HG03558 (cell line): ENCODE data around the gene RAP2A.

Experiments used
- ATAC-seq: cut with Tn5 transposase; IDR thresholded peaks from one replicate; pipeline ENCODE4 v1.9.1; 2021; ENCODE audit warnings: moderate number of reproducible peaks; ENCODE audit not compliant: unreplicated experiment; ENCODE audit errors: extremely low read depth

RAP2A gene

DNA sequence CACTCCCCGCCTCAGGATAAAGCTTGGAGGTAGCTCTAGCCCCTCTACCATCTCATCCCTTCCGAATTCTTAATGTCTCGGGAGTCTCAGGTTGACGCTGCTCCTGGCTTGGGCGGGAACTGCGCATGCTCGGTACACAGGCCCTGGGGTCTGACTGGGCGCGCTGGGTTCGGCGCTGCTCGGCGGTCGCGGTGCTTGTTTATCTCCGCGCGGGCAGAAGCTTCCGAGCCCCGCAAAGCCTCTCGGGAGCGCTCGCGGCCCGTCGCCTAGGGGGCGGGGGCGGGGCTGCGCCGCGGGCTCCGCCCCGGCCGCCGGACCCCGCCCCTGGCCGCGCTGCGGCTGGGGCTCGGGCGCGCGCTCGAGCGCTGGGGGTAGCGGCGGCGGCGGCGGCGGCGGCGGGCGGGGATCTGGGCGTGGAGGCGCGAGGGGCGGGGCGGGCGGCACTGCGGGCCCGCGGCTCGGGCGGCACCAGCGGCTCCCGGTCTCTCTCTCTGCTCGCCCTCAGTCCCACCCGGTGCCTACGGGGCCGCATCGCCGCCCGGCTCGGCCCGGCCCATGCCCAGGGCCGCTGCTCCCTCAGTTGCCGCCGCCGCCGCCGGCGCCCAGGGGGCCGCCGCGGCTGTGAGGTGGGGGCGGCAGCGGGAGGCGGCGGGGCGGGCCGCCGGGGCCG, at the start of gene RAP2A:
RAP2A (plus strand) TSS at position 443 of the 670 bp plus-strand sequence. CDS start 302 bp downstream, outside the sequence.
- ATAC-seq: peak; percentile 21

DNA sequence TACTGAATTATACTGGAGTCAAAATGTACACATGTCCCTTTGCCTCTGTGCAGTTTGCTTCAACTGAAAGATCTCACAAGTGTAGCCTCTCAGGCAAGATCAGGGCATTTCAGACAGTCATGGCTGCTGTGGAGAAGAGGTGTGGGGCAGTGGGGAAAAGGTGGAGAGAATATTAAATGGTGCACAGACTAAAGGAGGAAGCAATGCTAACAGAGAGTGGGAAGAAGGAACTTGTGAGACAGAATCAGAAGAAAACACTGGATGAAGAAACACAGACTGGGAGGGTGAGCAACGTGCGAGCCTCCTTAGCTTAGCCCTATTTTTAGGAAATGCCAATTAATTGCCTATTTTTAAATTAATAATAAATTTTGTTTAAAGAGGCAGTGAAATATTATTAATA, 49.6 kb upstream of the RAP2A start:
- no peak for ATAC-seq

DNA sequence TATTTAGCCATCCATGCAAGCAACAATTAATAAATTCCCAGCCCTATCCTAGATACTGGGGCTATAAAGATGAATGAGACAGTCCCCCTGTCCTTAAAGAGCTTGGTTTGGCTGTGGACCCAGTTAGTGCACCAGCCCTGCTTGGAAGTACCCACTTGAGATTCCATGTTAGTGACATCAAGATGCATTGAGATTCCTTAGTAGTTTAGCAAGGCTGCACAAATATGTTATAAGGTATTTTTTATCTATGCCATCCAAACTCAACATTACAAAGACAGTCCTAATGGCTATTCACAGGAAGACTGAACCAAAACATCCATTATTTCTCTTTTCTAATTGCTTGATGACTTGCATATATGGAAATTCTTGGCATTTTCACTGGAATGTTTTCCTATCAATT, 48.8 kb upstream of the RAP2A start:
- ATAC-seq: no peak

DNA sequence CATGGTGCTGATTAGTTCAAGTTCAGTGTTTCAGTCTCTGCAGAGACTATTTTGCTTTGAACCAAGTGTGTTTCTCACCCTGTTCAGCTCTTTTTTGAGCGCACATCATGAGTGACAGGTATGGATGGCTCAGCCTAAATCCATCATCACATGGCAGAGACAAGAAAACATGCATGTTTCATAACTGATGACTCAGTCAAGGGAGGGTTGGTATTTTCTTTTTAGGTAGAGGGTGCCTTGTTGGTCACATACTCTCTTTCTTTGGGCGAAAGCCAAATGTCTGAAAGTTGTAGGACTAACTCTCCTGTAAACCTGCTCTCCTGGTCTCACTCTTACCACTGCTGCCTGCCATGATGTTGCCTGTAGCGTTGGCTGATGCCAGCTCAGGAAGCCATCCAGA, 48.1 kb upstream of the RAP2A start:
- ATAC-seq: no peak

DNA sequence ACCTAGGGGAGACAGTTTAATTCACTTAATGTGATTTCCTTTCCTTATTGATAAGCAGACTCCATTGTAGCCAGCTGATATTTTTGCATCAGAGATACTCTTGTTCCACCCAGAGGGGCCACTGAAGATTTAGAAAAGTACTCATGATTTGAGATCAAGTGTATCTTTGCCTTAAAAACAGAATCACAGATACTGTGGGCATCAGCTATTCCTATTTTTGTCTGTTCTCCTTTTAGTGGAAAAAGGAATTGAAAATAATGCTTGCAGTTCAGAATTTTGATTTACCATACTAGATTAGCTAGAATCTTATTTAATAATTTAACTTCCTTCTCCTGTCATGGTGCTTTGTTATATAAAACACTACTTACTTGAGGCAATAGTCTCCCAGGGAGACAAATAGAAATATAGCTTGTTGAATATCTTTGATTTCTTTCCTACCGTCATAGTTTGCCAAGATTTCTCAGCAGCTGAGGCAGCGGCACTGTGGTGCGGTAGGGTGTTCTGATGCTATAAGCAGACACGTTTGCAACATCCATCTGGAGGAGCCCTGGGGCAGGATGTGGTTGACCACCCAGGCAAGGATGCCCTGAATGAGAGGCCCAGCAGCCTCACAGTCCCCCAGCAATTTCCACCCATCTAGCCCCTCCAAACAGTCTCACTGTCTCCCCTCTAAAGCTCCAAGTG, 47.0 kb upstream of the RAP2A start:
- ATAC-seq: no peak

DNA sequence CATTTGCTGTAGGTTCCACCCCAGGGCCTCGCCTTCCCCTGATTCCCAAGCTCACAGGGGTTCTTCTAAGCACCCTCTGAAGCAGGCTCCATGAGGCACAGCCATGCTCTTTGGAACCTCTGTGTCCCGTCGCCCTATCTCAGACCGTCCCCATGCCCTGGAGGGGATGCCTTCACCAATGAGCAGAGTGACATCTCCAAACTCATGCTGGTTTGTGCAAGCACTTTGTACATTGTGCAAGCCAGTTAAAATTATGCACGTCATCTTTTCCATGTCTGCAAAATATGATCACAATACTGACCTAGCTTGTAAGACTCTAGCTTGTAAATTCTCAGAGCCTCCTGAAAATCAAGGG, 46.5 kb upstream of the RAP2A start:
- no peak for ATAC-seq

DNA sequence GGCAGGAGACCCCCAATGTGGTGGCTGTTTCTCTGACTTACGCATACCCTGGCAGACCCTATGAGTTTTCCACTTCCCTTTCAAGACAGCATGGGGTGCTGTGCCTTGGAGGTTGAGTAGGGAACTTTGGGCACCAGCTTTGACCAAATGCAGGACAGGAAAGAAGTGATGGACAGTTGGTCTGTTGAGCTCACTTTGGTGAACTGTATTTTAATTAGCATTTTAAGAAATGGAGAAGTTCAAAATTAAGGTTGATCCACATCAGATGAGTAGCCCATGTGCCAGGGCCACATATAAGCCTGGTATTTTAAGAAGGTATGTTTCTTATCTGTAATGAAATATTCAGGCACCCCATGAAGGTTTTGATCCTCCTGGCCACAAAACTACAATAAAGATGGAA, 46.1 kb upstream of the RAP2A start:
- no peak for ATAC-seq

DNA sequence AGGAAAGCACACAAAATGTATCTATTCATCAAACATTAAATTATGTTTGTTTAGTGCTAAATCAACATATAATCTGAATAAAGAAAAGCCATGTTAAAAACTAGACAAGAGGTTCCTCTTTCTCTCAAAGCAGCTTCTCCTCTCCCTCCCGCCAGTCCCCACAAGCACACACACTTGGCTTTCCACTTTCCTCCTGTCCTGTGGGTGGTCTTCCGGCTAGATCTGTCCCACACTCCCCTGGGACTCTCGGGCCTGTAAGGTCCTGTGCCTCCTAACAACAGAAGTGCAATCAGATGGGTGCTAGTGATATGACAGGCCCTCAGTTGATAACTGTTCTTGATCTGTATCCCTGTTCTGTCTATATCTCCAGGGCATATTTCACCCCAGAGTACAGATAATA, 45.6 kb upstream of the RAP2A start:
- ATAC-seq: no peak

DNA sequence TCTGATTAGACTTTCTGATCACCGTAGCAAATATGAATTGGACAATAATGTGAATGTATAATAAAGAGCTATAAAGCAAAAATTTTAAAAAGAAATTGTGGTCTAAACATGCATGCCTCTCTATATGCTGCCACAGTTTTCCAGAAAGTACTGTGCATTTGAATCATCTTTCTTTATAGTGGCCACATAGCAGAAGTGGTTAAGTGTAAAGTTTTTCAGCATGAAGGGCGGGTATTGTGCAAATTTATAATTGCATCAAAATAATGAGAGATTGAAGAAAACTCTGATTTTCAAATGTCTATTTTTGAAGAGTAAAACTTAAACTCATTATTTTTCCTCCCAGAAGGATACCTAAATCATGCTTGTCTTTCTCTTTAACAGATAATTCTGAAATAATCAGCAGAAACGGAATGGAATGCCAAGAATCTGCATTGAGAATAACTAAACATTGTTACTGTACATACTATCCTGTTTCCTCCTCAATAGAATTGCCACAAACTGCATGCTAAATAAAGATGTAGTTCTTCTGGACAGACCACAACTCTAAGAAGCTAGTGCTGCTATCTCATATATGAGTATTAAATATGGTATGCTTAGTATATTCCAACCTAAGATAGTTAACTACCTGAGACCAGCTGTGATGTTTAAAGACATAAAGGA, 42.9 kb upstream of the RAP2A start:
- ATAC-seq: no peak

DNA sequence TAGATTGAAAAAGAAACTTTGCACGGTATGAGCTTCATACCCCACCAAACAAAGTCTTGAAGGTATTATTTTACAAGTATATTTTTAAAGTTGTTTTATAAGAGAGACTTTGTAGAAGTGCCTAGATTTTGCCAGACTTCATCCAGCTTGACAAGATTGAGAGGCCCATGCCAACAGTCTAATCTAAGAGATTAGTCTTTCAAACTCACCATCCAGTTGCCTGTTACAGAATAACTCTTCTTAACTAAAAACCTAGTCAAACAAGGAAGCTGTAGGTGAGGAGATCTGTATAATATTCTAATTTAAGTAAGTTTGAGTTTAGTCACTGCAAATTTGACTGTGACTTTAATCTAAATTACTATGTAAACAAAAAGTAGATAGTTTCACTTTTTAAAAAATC, 41.9 kb upstream of the RAP2A start:
- ATAC-seq: no peak

DNA sequence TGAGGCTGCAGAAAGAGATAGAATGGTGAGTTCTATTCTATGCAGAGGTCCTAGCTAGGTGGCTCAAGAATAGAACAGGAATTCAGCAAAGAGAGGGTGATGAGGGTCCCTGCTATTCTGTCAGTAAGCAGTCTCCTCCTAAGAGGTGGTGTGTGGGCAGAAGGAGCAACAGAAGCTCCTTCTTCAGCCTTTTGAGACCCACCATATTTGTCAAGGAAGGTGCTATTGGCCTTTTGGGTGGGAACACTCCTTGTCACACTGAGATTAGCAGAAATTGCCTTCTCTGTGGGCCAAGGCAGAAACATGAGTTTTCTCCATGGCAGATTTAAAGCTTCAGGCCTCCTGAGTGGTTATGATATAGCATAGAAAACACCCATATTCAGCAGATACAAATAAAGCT, 39.4 kb upstream of the RAP2A start:
- no peak for ATAC-seq

DNA sequence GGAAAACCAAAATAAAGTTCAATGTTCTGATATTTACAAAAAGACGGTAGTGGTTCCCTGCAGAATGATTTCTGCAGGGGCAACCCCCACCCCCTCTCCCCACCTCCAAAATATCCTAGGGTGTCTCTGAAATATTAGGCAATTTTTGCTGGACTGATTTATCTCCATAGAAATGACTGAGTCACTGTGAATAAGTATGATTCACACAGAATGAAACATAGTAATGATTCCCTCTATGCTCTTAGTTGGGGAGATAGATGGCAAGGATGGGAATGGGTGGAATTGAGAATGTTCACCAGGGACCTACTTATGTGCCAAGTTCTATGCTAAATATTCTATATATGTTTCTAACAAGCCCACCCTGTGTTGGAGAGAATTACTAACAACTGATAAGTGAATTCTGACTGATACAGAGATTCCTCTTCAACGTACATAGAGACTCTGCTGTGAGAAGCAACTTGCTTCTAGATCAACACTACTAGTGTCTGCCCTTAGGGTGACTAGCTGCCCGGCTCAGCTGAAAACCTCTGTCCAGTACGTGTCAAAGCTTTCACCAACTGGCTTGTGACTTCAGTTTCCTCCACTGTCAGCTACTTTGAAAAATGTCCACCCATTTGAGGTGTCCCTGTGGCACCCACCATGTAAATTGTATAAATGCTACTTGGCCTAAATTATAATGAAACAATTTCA, 38.4 kb upstream of the RAP2A start:
- no peak for ATAC-seq

DNA sequence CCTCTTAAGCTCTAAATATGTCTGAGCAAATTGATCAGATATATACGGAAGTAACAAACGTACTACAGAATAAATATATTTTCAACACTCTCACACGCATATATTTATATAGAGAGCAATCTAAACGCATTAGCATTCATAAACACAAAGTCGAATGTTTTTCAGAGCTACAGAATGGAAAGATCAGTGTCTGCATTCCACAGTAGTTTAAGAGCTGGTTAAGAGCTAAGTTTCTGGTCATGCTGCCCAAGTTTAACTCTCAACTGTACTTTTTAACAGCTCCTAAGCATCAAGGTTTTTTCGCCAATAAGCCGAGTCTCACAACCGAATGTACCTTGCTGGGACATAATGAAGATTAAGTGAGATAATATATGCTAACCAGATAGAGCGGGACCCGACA, 36.7 kb upstream of the RAP2A start:
- no peak for ATAC-seq

DNA sequence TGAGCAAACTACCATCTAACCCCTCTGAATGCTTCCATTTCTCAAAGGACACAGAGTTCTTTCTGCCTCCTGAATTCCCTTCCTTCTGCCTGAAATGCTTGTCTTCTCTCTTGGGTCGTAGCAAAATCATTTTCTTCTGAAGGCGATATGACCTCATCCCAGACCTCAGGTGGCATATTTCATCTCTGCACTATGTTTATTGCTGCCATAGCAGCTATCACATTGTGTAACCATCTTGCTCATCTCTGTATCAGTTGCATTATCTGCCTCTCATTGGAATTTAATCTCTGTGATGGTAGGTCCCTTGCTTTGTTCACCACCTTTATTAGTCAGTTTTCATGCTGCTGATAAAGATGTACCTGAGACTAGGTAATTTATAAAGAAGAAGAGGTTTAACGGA, 32.5 kb upstream of the RAP2A start:
- ATAC-seq: no peak

DNA sequence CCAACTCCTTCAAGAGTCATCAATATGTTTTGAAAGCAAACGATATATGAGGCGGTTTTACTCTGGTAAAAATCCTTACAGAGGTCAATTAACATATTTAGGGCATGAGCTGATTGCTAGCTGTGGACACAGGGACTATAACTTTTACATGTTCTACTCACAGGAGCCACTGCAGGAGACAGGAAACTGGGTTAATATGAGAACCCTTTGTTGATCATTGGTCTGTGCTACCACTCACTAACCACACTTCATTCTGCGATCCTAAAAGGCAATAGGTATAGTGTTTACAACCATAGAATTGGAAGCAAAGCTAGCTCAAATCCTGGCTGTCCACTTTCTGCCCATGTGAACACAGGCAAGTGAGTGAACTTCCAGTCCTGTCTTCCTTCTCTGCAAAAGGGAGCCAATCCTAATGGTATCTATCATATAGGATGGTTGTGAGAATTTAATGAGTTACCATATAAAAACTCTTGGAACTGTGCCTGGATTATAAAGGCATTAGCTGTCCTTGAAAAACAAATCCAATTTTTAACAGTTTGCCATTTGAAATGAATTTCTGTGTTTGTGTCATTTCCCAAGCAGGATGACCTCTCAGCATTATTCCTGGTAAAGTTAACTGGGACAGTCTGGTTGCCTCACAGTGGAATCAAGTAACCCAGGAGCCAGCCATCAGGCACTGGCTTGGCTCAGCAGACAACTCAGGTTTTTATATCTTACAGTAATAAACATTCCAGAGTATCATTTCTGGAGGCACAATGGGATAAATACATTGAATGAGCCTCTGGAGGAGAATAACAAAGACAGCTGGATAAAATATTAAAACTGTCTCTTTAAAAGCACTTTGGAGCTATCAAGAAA, 29.8 kb upstream of the RAP2A start:
- ATAC-seq: no peak

DNA sequence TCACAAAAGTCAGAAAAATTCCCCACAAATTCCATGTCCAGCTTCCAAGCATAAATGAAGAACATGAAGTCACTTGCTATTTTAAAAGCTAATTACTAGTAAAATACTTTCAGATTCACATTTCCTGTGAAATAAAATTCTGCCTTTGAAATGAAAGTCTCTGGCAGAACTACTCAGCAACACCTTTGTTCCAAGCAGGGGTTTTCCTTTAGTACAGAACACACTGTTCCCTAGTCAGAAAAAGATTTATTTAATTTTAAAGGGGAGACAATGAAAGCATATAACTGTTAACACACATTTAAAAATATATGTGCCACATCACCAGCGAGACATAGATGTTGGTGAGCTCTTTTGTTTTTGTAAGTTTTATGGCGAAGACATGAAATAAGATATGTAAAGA, 26.4 kb upstream of the RAP2A start:
- ATAC-seq: no peak

DNA sequence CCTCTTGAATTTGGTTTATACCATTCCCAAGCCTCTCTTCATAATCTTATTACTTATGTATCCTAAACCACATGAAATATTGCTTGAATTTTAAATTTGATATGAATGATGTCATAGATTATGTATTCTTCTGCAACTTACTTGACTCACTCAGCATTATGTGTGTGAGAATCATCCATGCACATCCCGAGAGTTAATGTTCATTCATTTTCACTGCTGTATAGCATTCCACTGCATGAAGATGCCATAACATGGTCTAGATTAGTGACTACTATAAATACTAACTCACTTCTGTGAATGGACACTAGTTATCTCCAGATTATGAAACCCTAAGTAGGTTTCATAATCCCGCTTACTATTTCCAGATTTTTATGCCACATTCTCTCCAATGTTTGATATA, 25.0 kb upstream of the RAP2A start:
- ATAC-seq: no peak

DNA sequence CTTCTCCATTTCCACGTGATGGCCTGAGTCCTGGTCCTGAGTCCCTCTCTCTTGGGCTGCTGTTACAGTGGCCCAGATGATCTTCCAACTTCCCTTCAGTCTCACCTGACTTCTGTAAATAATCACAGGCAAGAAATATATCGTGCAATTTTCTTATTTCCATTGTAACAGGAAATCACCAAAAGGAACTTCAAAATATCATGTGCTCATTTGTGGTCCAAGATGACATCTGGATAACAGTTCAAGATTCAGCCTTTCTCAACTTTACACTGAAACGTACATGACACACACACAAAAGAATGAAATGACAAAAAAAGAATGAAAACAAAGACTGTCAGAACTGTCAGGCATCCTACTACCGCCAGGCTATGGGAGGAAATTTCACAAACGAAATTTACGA, 22.0 kb upstream of the RAP2A start:
- no peak for ATAC-seq

DNA sequence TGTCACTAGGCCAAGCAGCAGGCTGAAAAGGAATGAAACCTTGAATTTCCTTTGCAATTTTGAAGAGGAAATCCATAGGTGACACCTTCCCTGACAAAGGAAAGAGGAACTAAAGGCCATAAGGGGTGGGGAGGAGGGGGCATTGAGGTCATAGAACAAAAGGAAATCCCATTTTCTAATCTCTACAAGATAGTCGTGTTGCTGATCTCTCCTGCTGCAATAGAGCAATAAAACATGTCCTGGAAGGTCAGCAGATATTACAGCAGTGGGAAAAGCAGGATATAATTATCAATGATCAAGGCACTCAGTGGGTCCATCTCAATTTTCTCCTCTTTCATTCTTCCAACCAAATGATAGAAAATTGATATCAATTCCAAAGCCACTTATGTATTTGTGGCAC, 20.3 kb upstream of the RAP2A start:
- ATAC-seq: no peak

DNA sequence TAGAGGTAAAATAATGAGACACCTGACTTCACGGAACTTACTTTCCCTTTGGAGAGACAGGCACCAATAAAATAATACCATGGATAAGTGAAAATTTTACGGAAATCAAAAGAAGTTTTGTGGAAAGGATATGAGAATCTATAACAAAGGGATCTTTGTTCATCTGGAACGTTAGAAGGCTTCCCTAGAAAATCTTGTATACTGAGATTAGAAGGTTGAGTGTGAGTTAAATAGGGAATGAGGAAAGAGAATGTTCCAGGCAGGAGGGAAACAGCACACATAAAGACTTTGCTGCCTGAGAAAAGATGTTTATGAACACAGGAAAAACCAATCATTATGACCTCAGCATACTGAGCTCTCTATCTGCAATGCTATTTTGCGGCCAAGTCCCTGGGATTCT, 19.6 kb upstream of the RAP2A start:
- ATAC-seq: no peak
